ENCODE data around the gene KMT2D. TPM values are rescaled to one million over a fixed set of nuclear protein-coding genes. Genes with fewer than 3 reads are reported as not detected.

KMT2D gene
- total and polyA plus RNA-seq, 4 donors, result 11.5 to 97.4 (median 51.5) TPM

DNA sequence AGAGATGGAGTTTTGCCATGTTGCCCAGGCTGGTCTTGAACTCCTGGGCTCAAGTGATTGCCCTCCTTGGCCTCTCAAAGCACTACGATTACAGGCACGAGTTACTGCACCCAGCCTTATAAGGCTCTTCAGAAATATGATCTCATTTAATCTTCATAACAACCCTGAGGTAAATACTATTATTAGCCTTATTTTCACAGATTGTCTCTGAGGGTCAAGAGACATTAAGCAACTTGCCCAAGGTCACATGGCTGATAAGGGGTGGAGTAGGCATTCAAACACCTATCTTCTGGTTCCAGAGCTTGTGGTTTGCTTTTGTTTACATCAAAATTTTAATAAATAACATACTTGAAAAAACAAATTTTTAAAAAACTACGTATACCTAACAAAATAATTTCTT, 47.2 kb downstream of the KMT2D start:
- H3K27ac ChIP-seq (ENCODE audit: low read depth in 1 of 2, low read length in 2 of 2), result no peak overlapping the region
- H3K9me3 ChIP-seq (ENCODE audit: control insufficient read depth, low read length), result no peaks in the 10 kb centered on the region
- H3K4me1 ChIP-seq (ENCODE audit: control insufficient read depth in 1 of 2, insufficient read depth in 2 of 2, low read length in 2 of 2), result no peaks in the 10 kb centered on the region
- H3K4me3 ChIP-seq (ENCODE audit: low read length in 2 of 2), result no peak overlapping the region
- DNase-seq (no peak), ATAC-seq (ENCODE audit: low FRiP score) (no peak)
- no peaks in the 10 kb centered on the region for H3K27me3 ChIP-seq (ENCODE audit: control insufficient read depth in 1 of 2, insufficient read depth in 2 of 2, low read length in 1 of 2)
- no peaks in the 10 kb centered on the region for H3K36me3 ChIP-seq (ENCODE audit: control insufficient read depth in 1 of 2, insufficient read depth in 2 of 2, low read length in 1 of 2)
- intact Hi-C loops (cut with DNase I), result no loop called here
- WGBS, 2 donors, result 79 to 82% methylated on average over 3 of the region's 3 CpGs

DNA sequence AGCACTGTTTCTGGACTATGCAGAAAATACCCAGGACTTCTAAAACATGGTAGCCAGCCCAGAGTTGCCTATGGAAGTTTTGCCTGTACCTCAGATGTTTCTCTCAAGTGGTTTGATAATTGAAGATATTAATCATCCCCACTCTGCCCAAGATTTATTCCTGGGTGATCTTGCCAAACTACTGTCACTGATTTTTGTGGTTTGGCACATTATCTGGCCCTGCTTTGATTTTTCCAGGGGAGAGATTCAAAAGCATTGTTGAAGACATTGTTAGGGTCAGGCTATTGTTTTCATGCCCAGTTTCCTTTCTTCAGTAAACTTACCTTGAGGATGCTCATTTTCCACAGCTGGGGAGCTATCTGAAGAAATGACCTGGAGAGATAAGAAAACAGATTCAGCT, 47.9 kb downstream of the KMT2D start:
- intact Hi-C loops (cut with DNase I), result no loop called here
- H3K4me3 ChIP-seq (ENCODE audit: low read length in 2 of 2), result no peak overlapping the region
- H3K9me3 ChIP-seq (ENCODE audit: control insufficient read depth, low read length), result no peaks in the 10 kb centered on the region
- H3K27me3 ChIP-seq (ENCODE audit: control insufficient read depth in 1 of 2, insufficient read depth in 2 of 2, low read length in 1 of 2), result peaks cover 0 to 1% of the 10 kb centered on the region in 2 donors
- H3K4me1 ChIP-seq (ENCODE audit: control insufficient read depth in 1 of 2, insufficient read depth in 2 of 2, low read length in 2 of 2), result no peaks in the 10 kb centered on the region
- ATAC-seq (ENCODE audit: low FRiP score) (no peak), DNase-seq (no peak)
- H3K36me3 ChIP-seq (ENCODE audit: control insufficient read depth in 1 of 2, insufficient read depth in 2 of 2, low read length in 1 of 2), result no peaks in the 10 kb centered on the region
- H3K27ac ChIP-seq (ENCODE audit: low read depth in 1 of 2, low read length in 2 of 2), result no peak overlapping the region

Other genes with a start within 250 kb of the KMT2D start
- gene CACNB3, start 242.3 kb downstream of the KMT2D start, total RNA-seq, result 10 to 100 TPM; 20.5 to 30.8 TPM
- gene CACNB3, start 242.3 kb downstream of the KMT2D start, polyA plus RNA-seq, result 10 to 100 TPM in 1 of 2 donors, 1 to 10 TPM in 1; 7.3 to 39.3 TPM
- 10 to 100 TPM; 52.2 to 77.2 TPM for gene DDX23, start 208.6 kb downstream of the KMT2D start, total RNA-seq
- 10 to 100 TPM; 25.9 to 48.1 TPM for gene DDX23, start 208.6 kb downstream of the KMT2D start, polyA plus RNA-seq
- gene RND1, start 194.9 kb downstream of the KMT2D start, total RNA-seq, result 1 to 10 TPM; 3.7 TPM
- gene RND1, start 194.9 kb downstream of the KMT2D start, polyA plus RNA-seq, result under 1 TPM; 0.56 to 0.88 TPM
- gene FKBP11, start 135.3 kb downstream of the KMT2D start, total RNA-seq, result 10 to 100 TPM; 35.7 to 41.4 TPM
- gene FKBP11, start 135.3 kb downstream of the KMT2D start, polyA plus RNA-seq, result 10 to 100 TPM; 14.3 to 51.3 TPM
- gene ARF3, start 103.3 kb downstream of the KMT2D start, total RNA-seq, result 100 to 1,000 TPM; 153 to 155 TPM
- 10 to 100 TPM; 65.3 to 65.5 TPM for gene ARF3, start 103.3 kb downstream of the KMT2D start, polyA plus RNA-seq
- gene WNT10B, start 89.1 kb downstream of the KMT2D start, total RNA-seq, result 1 to 10 TPM in 1 of 2 donors, under 1 TPM in 1; 0.55 to 4.9 TPM
- gene WNT10B, start 89.1 kb downstream of the KMT2D start, polyA plus RNA-seq, result not detected
- not detected for gene WNT1, start 82.5 kb downstream of the KMT2D start, total RNA-seq
- gene WNT1, start 82.5 kb downstream of the KMT2D start, polyA plus RNA-seq, result not detected
- under 1 TPM in 1 of 2 donors, not detected in 1; 0.10 TPM for gene DDN, start 61.4 kb downstream of the KMT2D start, total RNA-seq
- gene DDN, start 61.4 kb downstream of the KMT2D start, polyA plus RNA-seq, result under 1 TPM in 1 of 2 donors, not detected in 1; 0.50 TPM
- 10 to 100 TPM; 44.8 to 50.6 TPM for gene PRKAG1, start 42.0 kb downstream of the KMT2D start, total RNA-seq
- gene PRKAG1, start 42.0 kb downstream of the KMT2D start, polyA plus RNA-seq, result 10 to 100 TPM; 48.0 to 57.1 TPM
- gene RHEBL1, start 9.2 kb upstream of the KMT2D start, total RNA-seq, result 1 to 10 TPM in 1 of 2 donors, under 1 TPM in 1; 0.55 to 1.1 TPM
- 1 to 10 TPM; 1.3 to 2.4 TPM for gene RHEBL1, start 9.2 kb upstream of the KMT2D start, polyA plus RNA-seq
- 1 to 10 TPM; 1.3 to 3.6 TPM for gene DHH, start 34.0 kb upstream of the KMT2D start, total RNA-seq
- gene DHH, start 34.0 kb upstream of the KMT2D start, polyA plus RNA-seq, result under 1 TPM in 1 of 2 donors, not detected in 1; 0.33 TPM
- gene LMBR1L, start 50.1 kb upstream of the KMT2D start, total RNA-seq, result 100 to 1,000 TPM in 1 of 2 donors, 10 to 100 TPM in 1; 69.2 to 104 TPM
- gene LMBR1L, start 50.1 kb upstream of the KMT2D start, polyA plus RNA-seq, result 100 to 1,000 TPM in 1 of 2 donors, 1 to 10 TPM in 1; 5.6 to 160 TPM
- gene TUBA1B, start 70.6 kb upstream of the KMT2D start, total RNA-seq, result 100 to 1,000 TPM; 403 to 813 TPM
- gene TUBA1B, start 70.6 kb upstream of the KMT2D start, polyA plus RNA-seq, result 100 to 1,000 TPM; 619 to 672 TPM
- gene TUBA1A, start 128.3 kb upstream of the KMT2D start, total RNA-seq, result 100 to 1,000 TPM; 148 to 253 TPM
- 100 to 1,000 TPM; 102 to 172 TPM for gene TUBA1A, start 128.3 kb upstream of the KMT2D start, polyA plus RNA-seq
- gene TUBA1C, start 204.3 kb upstream of the KMT2D start, total RNA-seq, result 100 to 1,000 TPM in 1 of 2 donors, 10 to 100 TPM in 1; 89.2 to 181 TPM
- 100 to 1,000 TPM; 163 to 191 TPM for gene TUBA1C, start 204.3 kb upstream of the KMT2D start, polyA plus RNA-seq
- 1 to 10 TPM in 1 of 2 donors, under 1 TPM in 1; 0.49 to 5.4 TPM for gene PRPH, start 234.4 kb upstream of the KMT2D start, total RNA-seq
- gene PRPH, start 234.4 kb upstream of the KMT2D start, polyA plus RNA-seq, result 10 to 100 TPM in 1 of 2 donors, not detected in 1; 13.8 TPM